HCT116 (cell line): ENCODE measurements around the gene RAPGEF3. TPM values are rescaled to one million over a fixed set of nuclear protein-coding genes. Genes with fewer than 3 reads are reported as not detected.

ENCODE experiments used
- ATAC-seq: fragments of 200-7000 bp; cut with Tn5 transposase; 2 replicates; pipeline ENCODE4 v1.9.1; 2020; ENCODE audit warnings: mild to moderate bottlenecking, moderate library complexity
- BruUV-seq: library from RNA; stranded (reverse); fragments of 400-500 nt; replicated peaks from 2 replicates; lab custom pipeline; 2021; lab: Mats Ljungman, UMichigan
- CTCF ChIA-PET: fragments of 300-600 bp; sonication (Branson Sonifier 250); formaldehyde crosslinking; loops from one replicate; lab custom pipeline; 2021; ENCODE audit warnings: antibody characterized with exemption; lab: Charles Lee
- POLR2A ChIA-PET: fragments of 300-600, 350-600 bp; sonication (Branson Sonifier 250); formaldehyde crosslinking; loops from one replicate; lab custom pipeline; 2021; ENCODE audit warnings: antibody characterized with exemption; lab: Charles Lee
- RAD21 ChIA-PET, 2 experiments: fragments of 300-600 bp; sonication (Branson Sonifier 250); formaldehyde crosslinking; loops; one replicate each; lab custom pipeline; 2023; ENCODE audit warnings: low total read pairs in 2 of 2; ENCODE audit not compliant: uncharacterized antibody in 2 of 2, unreplicated experiment in 2 of 2, low non-redundant PET in 1 of 2; lab: Charles Lee
- DNase-seq: peaks from one replicate; pipeline ENCODE4 v3.0.0-alpha.2; 2010; ENCODE audit warnings: low read depth, low spot score
- H2AFZ ChIP-seq: fragments of 200-600 bp; shearing (Covaris generic), sonication (generic); 2 replicates; pipeline ENCODE4 v1.6.1; 2017; ENCODE audit warnings: low read depth, mixed run types, mixed read lengths, antibody characterized with exemption, low read length; ENCODE audit not compliant: poor library complexity, severe bottlenecking
- H3K27ac ChIP-seq: 2 replicates; pipeline ENCODE4 v1.5.1; 2012; ENCODE audit warnings: low read depth, low read length
- H3K27me3 ChIP-seq: fragments of 200-600 bp; sonication (generic); 2 replicates; pipeline ENCODE4 v1.6.1; 2016; ENCODE audit warnings: mixed run types, low read length, mixed read lengths; ENCODE audit not compliant: insufficient read depth
- H3K36me3 ChIP-seq, 2 experiments: fragments of 200-500 bp in 1 of 2; fragments of 200-600 bp in 1 of 2; sonication (Bioruptor generic) in 1 of 2; sonication (generic) in 1 of 2; 2 replicates each; pipeline versions ENCODE4 v1.5.1 to v1.6.1; 2014 to 2016; ENCODE audit warnings: low read length in 2 of 2, inconsistent platforms in 1 of 2, mixed read lengths in 1 of 2, mixed run types in 1 of 2; ENCODE audit not compliant: insufficient read depth in 2 of 2, control insufficient read depth in 1 of 2
- H3K4me1 ChIP-seq, 2 experiments: fragments of 200-600 bp in 1 of 2; sonication (generic) in 1 of 2; 2 replicates each; pipeline versions ENCODE4 v1.5.1 to v1.6.1; 2012 to 2017; ENCODE audit warnings: low read length in 2 of 2, inconsistent platforms in 1 of 2, mild to moderate bottlenecking in 1 of 2, mixed read lengths in 1 of 2, mixed run types in 1 of 2, moderate library complexity in 1 of 2; ENCODE audit not compliant: insufficient read depth in 2 of 2, control insufficient read depth in 1 of 2
- H3K4me2 ChIP-seq: fragments of 200-600 bp; sonication (generic); 2 replicates; pipeline ENCODE4 v1.6.1; 2017; ENCODE audit warnings: mixed run types, low read length, mixed read lengths
- H3K4me3 ChIP-seq, 2 experiments: fragments of 200-600 bp in 1 of 2; sonication (generic) in 1 of 2; replicated peaks in 1 of 2; 2 replicates each; pipeline ENCODE4 v1.5.1; 2011 to 2016; ENCODE audit warnings: low read length in 2 of 2, control low read depth in 1 of 2, low read depth in 1 of 2, mild to moderate bottlenecking in 1 of 2, mixed read lengths in 1 of 2, mixed run types in 1 of 2
- H3K79me2 ChIP-seq: fragments of 200-600 bp; sonication (generic); 2 replicates; pipeline ENCODE4 v1.6.1; 2017; ENCODE audit warnings: mild to moderate bottlenecking, mixed run types, low read length, moderate library complexity, mixed read lengths; ENCODE audit not compliant: insufficient read depth
- H3K9ac ChIP-seq: fragments of 200-600 bp; sonication (generic); 2 replicates; pipeline ENCODE4 v1.6.1; 2016; ENCODE audit warnings: low read length, mixed read lengths
- H3K9me2 ChIP-seq: fragments of 200-600 bp; sonication (generic), shearing (Covaris generic); 2 replicates; pipeline ENCODE4 v1.6.1; 2017; ENCODE audit warnings: mixed run types, mild to moderate bottlenecking, moderate library complexity; ENCODE audit not compliant: insufficient read depth
- H3K9me3 ChIP-seq, 2 experiments: fragments of 200-500 bp in 1 of 2; fragments of 200-600 bp in 1 of 2; sonication (Bioruptor generic) in 1 of 2; sonication (generic) in 1 of 2; 2 replicates each; pipeline ENCODE4 v1.6.1; 2014 to 2017; ENCODE audit warnings: low read length in 2 of 2, mixed read lengths in 2 of 2, inconsistent platforms in 1 of 2, low read depth in 1 of 2, mild to moderate bottlenecking in 1 of 2, mixed run types in 1 of 2, moderate library complexity in 1 of 2; ENCODE audit not compliant: control insufficient read depth in 1 of 2, insufficient read depth in 1 of 2
- H4K20me1 ChIP-seq: fragments of 200-600 bp; sonication (generic), shearing (Covaris generic); 2 replicates; pipeline ENCODE4 v1.6.1; 2017; ENCODE audit warnings: mixed run types, mild to moderate bottlenecking, moderate library complexity; ENCODE audit not compliant: insufficient read depth
- ELF1 ChIP-seq: IDR thresholded peaks from 2 replicates; pipeline ENCODE4 v1.6.1; 2012; ENCODE audit warnings: low read depth, borderline replicate concordance
- TCF7L2 ChIP-seq: IDR thresholded peaks from 2 replicates; pipeline ENCODE4 v1.7.0; 2011; ENCODE audit warnings: borderline replicate concordance, inconsistent platforms; ENCODE audit not compliant: insufficient read depth, insufficient read length; ENCODE audit errors: extremely low read depth
- intact Hi-C: fragments of 100-400 bp; cut with micrococcal nuclease; formaldehyde crosslinking; loops from 2 replicates; pipeline ENCODE4 v1.10.0; 2022
- total RNA-seq: library from RNA; stranded (reverse); gene quantifications from one replicate; pipeline ENCODE4 v1.2.1, GENCODE V29; 2021; ENCODE audit not compliant: unreplicated experiment
- TF ChIP-seq, protein P1 (sequence below): IDR thresholded peaks from 2 replicates; pipeline ENCODE4 v1.6.1; 2011; ENCODE audit warnings: mild to moderate bottlenecking, low read length, moderate library complexity; ENCODE audit not compliant: insufficient replicate concordance; ENCODE audit errors: extremely low read depth
- TF ChIP-seq, protein P2 (sequence below): IDR thresholded peaks from 2 replicates; pipeline ENCODE4 v1.6.1; 2012; ENCODE audit warnings: low read depth

Gene RAPGEF3
- total RNA-seq, 1 experiment from 2014 or later, result 1.8 TPM

GRCh38 chr12:47740606-47741339, 17.9 kb downstream of the RAPGEF3 start (continued):
- TF ChIP-seq, protein P1, sequence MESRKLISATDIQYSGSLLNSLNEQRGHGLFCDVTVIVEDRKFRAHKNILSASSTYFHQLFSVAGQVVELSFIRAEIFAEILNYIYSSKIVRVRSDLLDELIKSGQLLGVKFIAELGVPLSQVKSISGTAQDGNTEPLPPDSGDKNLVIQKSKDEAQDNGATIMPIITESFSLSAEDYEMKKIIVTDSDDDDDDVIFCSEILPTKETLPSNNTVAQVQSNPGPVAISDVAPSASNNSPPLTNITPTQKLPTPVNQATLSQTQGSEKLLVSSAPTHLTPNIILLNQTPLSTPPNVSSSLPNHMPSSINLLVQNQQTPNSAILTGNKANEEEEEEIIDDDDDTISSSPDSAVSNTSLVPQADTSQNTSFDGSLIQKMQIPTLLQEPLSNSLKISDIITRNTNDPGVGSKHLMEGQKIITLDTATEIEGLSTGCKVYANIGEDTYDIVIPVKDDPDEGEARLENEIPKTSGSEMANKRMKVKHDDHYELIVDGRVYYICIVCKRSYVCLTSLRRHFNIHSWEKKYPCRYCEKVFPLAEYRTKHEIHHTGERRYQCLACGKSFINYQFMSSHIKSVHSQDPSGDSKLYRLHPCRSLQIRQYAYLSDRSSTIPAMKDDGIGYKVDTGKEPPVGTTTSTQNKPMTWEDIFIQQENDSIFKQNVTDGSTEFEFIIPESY, result no peak
- TF ChIP-seq, protein P2, sequence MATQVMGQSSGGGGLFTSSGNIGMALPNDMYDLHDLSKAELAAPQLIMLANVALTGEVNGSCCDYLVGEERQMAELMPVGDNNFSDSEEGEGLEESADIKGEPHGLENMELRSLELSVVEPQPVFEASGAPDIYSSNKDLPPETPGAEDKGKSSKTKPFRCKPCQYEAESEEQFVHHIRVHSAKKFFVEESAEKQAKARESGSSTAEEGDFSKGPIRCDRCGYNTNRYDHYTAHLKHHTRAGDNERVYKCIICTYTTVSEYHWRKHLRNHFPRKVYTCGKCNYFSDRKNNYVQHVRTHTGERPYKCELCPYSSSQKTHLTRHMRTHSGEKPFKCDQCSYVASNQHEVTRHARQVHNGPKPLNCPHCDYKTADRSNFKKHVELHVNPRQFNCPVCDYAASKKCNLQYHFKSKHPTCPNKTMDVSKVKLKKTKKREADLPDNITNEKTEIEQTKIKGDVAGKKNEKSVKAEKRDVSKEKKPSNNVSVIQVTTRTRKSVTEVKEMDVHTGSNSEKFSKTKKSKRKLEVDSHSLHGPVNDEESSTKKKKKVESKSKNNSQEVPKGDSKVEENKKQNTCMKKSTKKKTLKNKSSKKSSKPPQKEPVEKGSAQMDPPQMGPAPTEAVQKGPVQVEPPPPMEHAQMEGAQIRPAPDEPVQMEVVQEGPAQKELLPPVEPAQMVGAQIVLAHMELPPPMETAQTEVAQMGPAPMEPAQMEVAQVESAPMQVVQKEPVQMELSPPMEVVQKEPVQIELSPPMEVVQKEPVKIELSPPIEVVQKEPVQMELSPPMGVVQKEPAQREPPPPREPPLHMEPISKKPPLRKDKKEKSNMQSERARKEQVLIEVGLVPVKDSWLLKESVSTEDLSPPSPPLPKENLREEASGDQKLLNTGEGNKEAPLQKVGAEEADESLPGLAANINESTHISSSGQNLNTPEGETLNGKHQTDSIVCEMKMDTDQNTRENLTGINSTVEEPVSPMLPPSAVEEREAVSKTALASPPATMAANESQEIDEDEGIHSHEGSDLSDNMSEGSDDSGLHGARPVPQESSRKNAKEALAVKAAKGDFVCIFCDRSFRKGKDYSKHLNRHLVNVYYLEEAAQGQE, result no peak
- TF ChIP-seq, all 23 proteins: peak for 0

- Histone ChIP-seq H3K9me2 (no peaks in the 10 kb centered on the region), H3K9me3 (no peaks in the 10 kb centered on the region), H2AFZ (no peak overlapping the region), H4K20me1 (no peaks in the 10 kb centered on the region), H3K4me1 (peaks cover 29 to 48% of the 10 kb centered on the region in 2 experiments), H3K27ac (no peak overlapping the region), H3K79me2 (no peaks in the 10 kb centered on the region), H3K36me3 (no peaks in the 10 kb centered on the region), H3K4me3 (no peak overlapping the region), H3K4me2 (no peak overlapping the region), H3K27me3 (no peaks in the 10 kb centered on the region), H3K9ac (no peak overlapping the region)
- ChIA-PET POLR2A (no interaction called here), RAD21 (interaction anchor here in 1 of 2 experiments (1.6 to 5.5 kb wide), 3 partner anchors 25 to 98 kb away, joined by 3 to 61 read pairs (median 15); no protein-coding TSS in a partner anchor), CTCF (interaction anchor here (0.8 to 6.2 kb wide), 4 partner anchors 16 to 99 kb away, joined by 3 to 197 read pairs (median 120); partner anchors contain the start of gene RAPGEF3)
- BruUV-seq, result no TSS peak
- ATAC-seq (no peak), DNase-seq (no peak)
- TF ChIP-seq ELF1 (no peak), TCF7L2 (peak; percentile 14)
- intact Hi-C loops, result no loop called here
Observed at GRCh38 chr12:47739979-47740378, 18.7 kb downstream of the RAPGEF3 start.
